Panc1 (cell line): ENCODE data around the gene TMEM129. TPM values are rescaled to one million over a fixed set of nuclear protein-coding genes. Genes with fewer than 3 reads are reported as not detected.

Experiments used
- ATAC-seq: fragments of 200-7000 bp; cut with Tn5 transposase; 2 replicates; pipeline ENCODE4 v1.9.1; 2020; ENCODE audit warnings: mild to moderate bottlenecking, moderate library complexity
- BruUV-seq: library from RNA; stranded (reverse); fragments of 400-500 nt; replicated peaks from 2 replicates; lab custom pipeline; 2021; lab: Mats Ljungman, UMichigan
- CTCF ChIA-PET: fragments of 300-600 bp; sonication (Branson Sonifier 250); formaldehyde crosslinking; loops from one replicate; lab custom pipeline; 2022; ENCODE audit warnings: antibody characterized with exemption; lab: Charles Lee
- POLR2A ChIA-PET: fragments of 300-600 bp; sonication (Branson Sonifier 250); formaldehyde crosslinking; loops from one replicate; lab custom pipeline; 2022; ENCODE audit warnings: antibody characterized with exemption; lab: Charles Lee
- DNase-seq: peaks from one replicate; pipeline ENCODE4 v3.0.0-alpha.2; 2010; ENCODE audit warnings: low read depth, low spot score
- H3K27ac ChIP-seq: 2 replicates; pipeline ENCODE4 v1.5.1; 2011; ENCODE audit warnings: mild to moderate bottlenecking, low read length, inconsistent platforms
- H3K27me3 ChIP-seq: fragments of 200-500 bp; sonication (Bioruptor generic); 2 replicates; pipeline ENCODE4 v1.6.0; 2014; ENCODE audit warnings: low read length, inconsistent platforms; ENCODE audit not compliant: control insufficient read depth, insufficient read depth
- H3K36me3 ChIP-seq: fragments of 200-500 bp; sonication (Bioruptor generic); 2 replicates; pipeline ENCODE4 v1.5.1; 2014; ENCODE audit warnings: inconsistent platforms, mild to moderate bottlenecking, low read length, moderate library complexity; ENCODE audit not compliant: control insufficient read depth, insufficient read depth
- H3K4me1 ChIP-seq: 2 replicates; pipeline ENCODE4 v1.5.1; 2011; ENCODE audit warnings: inconsistent platforms, mild to moderate bottlenecking, low read length, moderate library complexity; ENCODE audit not compliant: control insufficient read depth, insufficient read depth
- H3K4me3 ChIP-seq, 2 experiments: 2 replicates each; pipeline ENCODE4 v1.5.1; 2011 to 2012; ENCODE audit warnings: low read depth in 2 of 2, low read length in 2 of 2, mild to moderate bottlenecking in 2 of 2, inconsistent platforms in 1 of 2, moderate library complexity in 1 of 2
- H3K9me3 ChIP-seq: fragments of 200-500 bp; sonication (Bioruptor generic); 2 replicates; pipeline ENCODE4 v1.5.1; 2014; ENCODE audit warnings: low read depth, mild to moderate bottlenecking, inconsistent platforms, low read length, moderate library complexity; ENCODE audit not compliant: control insufficient read depth, insufficient read depth
- POLR2AphosphoS5 ChIP-seq: IDR thresholded peaks from 2 replicates; pipeline ENCODE4 v1.6.1; 2012; ENCODE audit warnings: mild to moderate bottlenecking, low read depth, low read length, moderate library complexity
- SIN3A ChIP-seq: IDR thresholded peaks from 2 replicates; pipeline ENCODE4 v1.6.1; 2012; ENCODE audit warnings: low read depth, mild to moderate bottlenecking, low read length, moderate library complexity, borderline replicate concordance; ENCODE audit not compliant: insufficient read depth
- TCF7L2 ChIP-seq: IDR thresholded peaks from 2 replicates; pipeline ENCODE4 v1.6.1; 2011; ENCODE audit warnings: mild to moderate bottlenecking, low read depth, low read length, inconsistent platforms
- in situ Hi-C: cut with HindIII; loops from 2 replicates; pipeline ENCODE4 v1.10.0; 2016; ENCODE audit warnings: low sequenced_read_pairs, low pct_unique_long_range_greater_than_20kb
- intact Hi-C: fragments of 100-400 bp; cut with micrococcal nuclease; formaldehyde crosslinking; loops from one replicate; pipeline ENCODE4 v1.10.0; 2022; ENCODE audit not compliant: unreplicated experiment
- total RNA-seq: library from RNA; stranded (reverse); gene quantifications from one replicate; pipeline ENCODE4 v1.2.1, GENCODE V29; 2021; ENCODE audit not compliant: unreplicated experiment
- TF ChIP-seq, protein P1 (sequence below), 2 experiments: IDR thresholded peaks; 2 replicates each; pipeline ENCODE4 v1.6.1; 2011 to 2012; ENCODE audit warnings: low read depth in 2 of 2, control low read depth in 1 of 2, low read length in 1 of 2, mild to moderate bottlenecking in 1 of 2, moderate library complexity in 1 of 2; ENCODE audit not compliant: insufficient read depth in 1 of 2
- TF ChIP-seq, protein P2 (sequence below): fragments of 450-650 bp; IDR thresholded peaks from 2 replicates; pipeline ENCODE4 v1.5.1; 2017; ENCODE audit warnings: mild to moderate bottlenecking

TMEM129 gene
- total RNA-seq, 1 experiment from 2014 or later, result 32.6 TPM

- CTCF ChIA-PET, result no interaction called here
- Histone ChIP-seq H3K27me3 (no peaks in the 10 kb centered on the region), H3K4me3 (no peak overlapping the region), H3K36me3 (no peaks in the 10 kb centered on the region), H3K27ac (no peak overlapping the region), H3K4me1 (peaks cover 9% of the 10 kb centered on the region; the same call in 1 of the 2 replicates), H3K9me3 (no peaks in the 10 kb centered on the region)
- DNase-seq (no peak), ATAC-seq (no peak)
- POLR2A ChIA-PET, result no interaction called here
- intact Hi-C loops, result no loop called here
- in situ Hi-C loops, result no loop called here
- BruUV-seq, result no TSS peak
- TF ChIP-seq, protein P1, sequence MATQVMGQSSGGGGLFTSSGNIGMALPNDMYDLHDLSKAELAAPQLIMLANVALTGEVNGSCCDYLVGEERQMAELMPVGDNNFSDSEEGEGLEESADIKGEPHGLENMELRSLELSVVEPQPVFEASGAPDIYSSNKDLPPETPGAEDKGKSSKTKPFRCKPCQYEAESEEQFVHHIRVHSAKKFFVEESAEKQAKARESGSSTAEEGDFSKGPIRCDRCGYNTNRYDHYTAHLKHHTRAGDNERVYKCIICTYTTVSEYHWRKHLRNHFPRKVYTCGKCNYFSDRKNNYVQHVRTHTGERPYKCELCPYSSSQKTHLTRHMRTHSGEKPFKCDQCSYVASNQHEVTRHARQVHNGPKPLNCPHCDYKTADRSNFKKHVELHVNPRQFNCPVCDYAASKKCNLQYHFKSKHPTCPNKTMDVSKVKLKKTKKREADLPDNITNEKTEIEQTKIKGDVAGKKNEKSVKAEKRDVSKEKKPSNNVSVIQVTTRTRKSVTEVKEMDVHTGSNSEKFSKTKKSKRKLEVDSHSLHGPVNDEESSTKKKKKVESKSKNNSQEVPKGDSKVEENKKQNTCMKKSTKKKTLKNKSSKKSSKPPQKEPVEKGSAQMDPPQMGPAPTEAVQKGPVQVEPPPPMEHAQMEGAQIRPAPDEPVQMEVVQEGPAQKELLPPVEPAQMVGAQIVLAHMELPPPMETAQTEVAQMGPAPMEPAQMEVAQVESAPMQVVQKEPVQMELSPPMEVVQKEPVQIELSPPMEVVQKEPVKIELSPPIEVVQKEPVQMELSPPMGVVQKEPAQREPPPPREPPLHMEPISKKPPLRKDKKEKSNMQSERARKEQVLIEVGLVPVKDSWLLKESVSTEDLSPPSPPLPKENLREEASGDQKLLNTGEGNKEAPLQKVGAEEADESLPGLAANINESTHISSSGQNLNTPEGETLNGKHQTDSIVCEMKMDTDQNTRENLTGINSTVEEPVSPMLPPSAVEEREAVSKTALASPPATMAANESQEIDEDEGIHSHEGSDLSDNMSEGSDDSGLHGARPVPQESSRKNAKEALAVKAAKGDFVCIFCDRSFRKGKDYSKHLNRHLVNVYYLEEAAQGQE (IDR thresholded peaks at IDR 0.05; ENCODE audit: insufficient read depth in 1 of 2, low read depth in 2 of 2, low read length in 1 of 2), result no peak
- TF ChIP-seq, protein P2, sequence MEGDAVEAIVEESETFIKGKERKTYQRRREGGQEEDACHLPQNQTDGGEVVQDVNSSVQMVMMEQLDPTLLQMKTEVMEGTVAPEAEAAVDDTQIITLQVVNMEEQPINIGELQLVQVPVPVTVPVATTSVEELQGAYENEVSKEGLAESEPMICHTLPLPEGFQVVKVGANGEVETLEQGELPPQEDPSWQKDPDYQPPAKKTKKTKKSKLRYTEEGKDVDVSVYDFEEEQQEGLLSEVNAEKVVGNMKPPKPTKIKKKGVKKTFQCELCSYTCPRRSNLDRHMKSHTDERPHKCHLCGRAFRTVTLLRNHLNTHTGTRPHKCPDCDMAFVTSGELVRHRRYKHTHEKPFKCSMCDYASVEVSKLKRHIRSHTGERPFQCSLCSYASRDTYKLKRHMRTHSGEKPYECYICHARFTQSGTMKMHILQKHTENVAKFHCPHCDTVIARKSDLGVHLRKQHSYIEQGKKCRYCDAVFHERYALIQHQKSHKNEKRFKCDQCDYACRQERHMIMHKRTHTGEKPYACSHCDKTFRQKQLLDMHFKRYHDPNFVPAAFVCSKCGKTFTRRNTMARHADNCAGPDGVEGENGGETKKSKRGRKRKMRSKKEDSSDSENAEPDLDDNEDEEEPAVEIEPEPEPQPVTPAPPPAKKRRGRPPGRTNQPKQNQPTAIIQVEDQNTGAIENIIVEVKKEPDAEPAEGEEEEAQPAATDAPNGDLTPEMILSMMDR, result no peak
- TF ChIP-seq SIN3A, result no peak
- TF ChIP-seq POLR2AphosphoS5, result no peak
- TF ChIP-seq TCF7L2, result no peak
Observed at GRCh38 chr4:1770245-1770644, 49.1 kb upstream of the TMEM129 start.

- no peak overlapping the region for H3K4me3 ChIP-seq
- in situ Hi-C loops (no loop called here), intact Hi-C loops (no loop called here)
- no peaks in the 10 kb centered on the region for H3K27me3 ChIP-seq
- no peaks in the 10 kb centered on the region for H3K9me3 ChIP-seq
- H3K36me3 ChIP-seq, result no peaks in the 10 kb centered on the region
- H3K27ac ChIP-seq, result no peak overlapping the region
- ChIA-PET POLR2A (no interaction called here), CTCF (no interaction called here)
- BruUV-seq, result no TSS peak
- ATAC-seq (no peak), DNase-seq (no peak)
- TF ChIP-seq, protein P1 (IDR thresholded peaks at IDR 0.05; ENCODE audit: insufficient read depth in 1 of 2, low read depth in 2 of 2, low read length in 1 of 2), result no peak
- TF ChIP-seq, protein P2, result no peak
- TF ChIP-seq SIN3A (no peak), POLR2AphosphoS5 (no peak), TCF7L2 (no peak)
- peaks cover 9% of the 10 kb centered on the region; the same call in 1 of the 2 replicates for H3K4me1 ChIP-seq
Observed at GRCh38 chr4:1769692-1770091, 48.6 kb upstream of the TMEM129 start.
